ENCODE data around the gene TCEAL9.
"Not testable (repeated sequence)": the region's sequence is repeated elsewhere in the genome, so short reads cannot be mapped to it uniquely, and the experiment has no call there.

The TCEAL9 gene, protein sequence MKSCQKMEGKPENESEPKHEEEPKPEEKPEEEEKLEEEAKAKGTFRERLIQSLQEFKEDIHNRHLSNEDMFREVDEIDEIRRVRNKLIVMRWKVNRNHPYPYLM

DNA sequence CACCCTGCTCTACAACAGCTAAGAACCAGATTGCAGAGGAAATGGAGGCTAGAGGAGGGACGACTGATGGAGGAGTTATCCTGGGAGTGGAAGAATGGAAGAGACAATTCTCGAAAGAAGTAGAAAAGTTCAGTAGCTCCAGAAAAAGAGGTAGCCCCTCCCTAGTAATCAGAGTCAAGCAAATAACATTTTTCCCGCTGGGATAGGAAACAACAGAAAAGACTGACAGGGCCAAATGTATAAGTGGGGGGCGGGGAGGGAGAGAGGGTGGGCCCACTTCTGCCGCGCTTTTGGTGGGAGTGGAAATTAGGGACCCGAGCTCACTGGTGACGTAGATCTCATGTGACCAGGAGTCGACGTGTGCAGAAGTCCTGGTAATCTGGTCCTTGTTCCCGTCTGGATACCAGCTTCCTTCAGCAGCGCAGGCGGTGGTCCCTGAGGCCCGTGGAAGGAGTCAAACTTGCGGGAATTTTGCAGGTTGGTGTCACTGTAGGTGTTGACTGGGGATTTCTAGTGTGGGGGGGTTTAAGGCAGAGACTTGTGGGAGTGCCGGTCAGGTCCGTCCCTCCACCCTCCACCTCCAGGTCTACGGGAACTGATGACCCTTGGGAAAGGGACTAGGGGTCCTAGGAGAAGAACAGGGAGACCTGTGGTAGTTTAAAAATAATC lies at the start of gene TCEAL9:
Gene TCEAL9, plus strand, starts transcription at position 377 of the 669 bp plus-strand sequence. CDS start 1,179 bp downstream, outside the sequence.
- DNase-seq (ENCODE audit: low read depth in 1 of 2, low spot score in 1 of 2) = no peak

DNA sequence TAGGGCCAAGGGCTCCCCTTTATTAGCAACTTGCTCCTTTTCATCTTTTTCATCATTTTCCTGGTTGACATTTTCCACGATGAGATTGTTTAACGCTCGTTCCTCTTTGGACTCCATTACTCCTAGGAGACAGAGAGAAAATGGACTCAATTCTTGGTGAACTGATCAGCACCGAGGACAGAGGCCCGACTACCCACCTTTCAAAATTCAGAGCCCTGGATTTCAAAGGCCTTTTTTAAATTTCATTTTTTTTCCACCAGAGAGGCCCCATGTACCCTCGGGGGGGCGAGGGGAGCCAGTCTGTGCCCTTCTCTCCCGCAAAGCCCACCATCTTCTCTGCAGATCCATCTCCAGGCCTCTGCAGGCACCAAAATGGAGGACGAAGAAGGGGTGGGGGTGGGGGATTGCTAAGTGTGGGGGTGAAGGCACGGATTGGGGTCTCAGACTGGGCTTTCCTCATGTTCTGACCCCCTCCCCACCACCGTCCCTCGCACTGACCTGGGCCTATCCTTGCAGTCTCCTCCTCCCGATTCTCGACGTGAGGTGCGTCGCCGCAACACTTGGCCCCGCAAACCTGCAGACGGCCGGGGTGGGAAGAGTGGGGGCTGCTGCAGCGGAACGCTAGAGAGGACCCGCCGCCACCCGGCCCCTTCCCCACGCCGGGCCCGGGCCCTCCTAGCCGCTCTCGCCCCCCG lies 46.3 kb upstream of the TCEAL9 start:
- DNase-seq (ENCODE audit: low read depth in 1 of 2, low spot score in 1 of 2) = no peak

DNA sequence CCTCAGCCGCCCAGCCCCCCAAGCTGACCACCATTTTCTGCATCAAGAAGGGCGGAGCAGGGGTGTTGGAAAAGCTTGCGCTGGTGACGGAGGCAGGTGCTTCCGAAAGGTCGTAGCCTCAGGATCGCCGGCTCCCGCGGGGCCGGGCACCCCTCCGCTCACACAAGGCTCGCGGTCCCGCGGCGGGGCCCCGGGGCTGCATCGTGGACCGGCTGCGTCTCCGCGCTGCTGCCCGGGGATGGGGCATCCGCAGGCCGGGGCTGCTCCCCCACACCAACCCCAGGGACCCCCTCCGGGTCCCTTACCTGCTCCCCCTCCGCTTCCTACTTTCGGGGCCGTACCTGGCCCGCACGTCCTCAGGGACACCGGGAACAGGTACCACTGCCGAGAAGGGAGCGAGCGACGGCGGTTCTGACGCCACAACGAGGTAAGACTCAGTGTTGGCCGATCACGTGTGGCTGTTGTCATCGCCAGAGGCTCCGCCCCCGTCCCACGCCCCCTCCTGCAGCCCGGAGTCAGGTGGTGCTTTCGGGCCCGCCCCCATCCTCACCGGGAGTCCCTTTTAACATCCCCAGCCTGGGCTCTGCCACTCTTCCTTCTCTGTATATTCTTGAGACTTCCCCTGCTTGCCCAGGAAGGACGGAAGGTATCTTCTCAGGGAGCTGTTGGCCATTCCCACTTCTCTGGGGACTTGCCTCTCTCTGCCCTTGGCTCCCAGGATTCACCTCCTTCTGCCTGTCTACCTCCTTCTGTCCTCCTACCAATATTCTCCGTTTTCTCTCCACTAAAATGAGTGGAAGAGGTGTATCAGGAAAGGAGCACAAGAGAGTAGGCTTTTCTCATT lies 45.5 kb upstream of the TCEAL9 start, which contains the start of gene BEX2:
Gene BEX2, minus strand, starts transcription at position 436 of the 844 bp plus-strand sequence. CDS start 1,014 bp downstream, outside the sequence.
- DNase-seq (ENCODE audit: low read depth in 1 of 2, low spot score in 1 of 2) = peak; percentile 64 to 69

DNA sequence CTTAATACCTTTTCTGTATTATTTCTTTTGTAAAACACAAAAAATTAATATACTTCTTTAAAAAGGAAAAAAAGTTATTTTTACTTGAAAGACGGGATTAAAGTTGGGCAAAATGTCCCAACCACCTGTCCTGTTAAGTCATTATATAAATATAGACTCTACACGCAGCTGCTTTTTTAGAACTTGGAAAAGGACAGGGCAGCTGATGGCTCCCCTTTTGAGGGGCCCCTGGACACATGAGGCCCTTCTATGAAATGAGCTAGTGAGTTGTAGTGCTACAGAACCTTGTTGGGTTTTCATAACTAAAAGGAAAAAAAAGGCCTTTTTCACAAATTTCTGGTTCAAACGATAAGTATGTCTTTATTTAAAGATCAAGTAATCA lies 44.9 kb upstream of the TCEAL9 start:
- DNase-seq (ENCODE audit: low read depth in 1 of 2, low spot score in 1 of 2) = no peak

GRCh38 chrX:103329991-103330390 lies 26.3 kb upstream of the TCEAL9 start, which contains the start of gene TCEAL7:
Gene TCEAL7, plus strand, starts transcription at chrX:103330239. Its CDS starts 1,165 bp downstream, at chrX:103331404.
- DNase-seq (ENCODE audit: low read depth in 1 of 2, low spot score in 1 of 2) = no peak

DNA sequence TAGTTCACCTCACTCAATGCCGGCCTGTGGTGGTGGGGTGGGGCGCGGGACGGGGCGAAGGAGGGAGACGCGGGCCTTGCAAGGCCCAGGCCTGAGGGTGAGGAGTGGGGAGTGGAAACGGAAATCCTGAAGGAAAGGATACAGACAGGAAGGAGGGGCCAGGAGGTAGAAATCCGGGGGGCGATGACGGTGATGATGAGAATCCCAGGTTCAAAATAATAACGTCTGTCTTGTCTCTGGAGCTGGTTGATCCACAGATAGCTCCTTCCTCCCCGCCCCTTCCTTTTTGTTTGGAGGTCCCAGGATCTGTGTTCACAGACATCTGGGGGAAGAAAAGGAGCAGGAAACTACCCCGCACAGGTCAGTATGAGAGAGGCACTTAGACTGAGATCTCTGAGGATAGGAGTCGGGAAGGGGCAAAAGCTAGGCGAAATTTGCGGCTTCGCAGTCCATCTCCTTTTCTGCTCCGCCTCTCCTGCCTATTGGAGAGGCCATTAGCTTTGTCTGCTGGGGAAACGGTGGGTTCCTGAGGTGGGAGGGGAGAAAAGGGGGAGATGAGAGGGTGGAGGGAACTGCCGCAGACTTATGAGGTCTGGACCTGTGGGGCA lies 25.5 kb upstream of the TCEAL9 start:
- no peak for DNase-seq (ENCODE audit: low read depth in 1 of 2, low spot score in 1 of 2)

DNA sequence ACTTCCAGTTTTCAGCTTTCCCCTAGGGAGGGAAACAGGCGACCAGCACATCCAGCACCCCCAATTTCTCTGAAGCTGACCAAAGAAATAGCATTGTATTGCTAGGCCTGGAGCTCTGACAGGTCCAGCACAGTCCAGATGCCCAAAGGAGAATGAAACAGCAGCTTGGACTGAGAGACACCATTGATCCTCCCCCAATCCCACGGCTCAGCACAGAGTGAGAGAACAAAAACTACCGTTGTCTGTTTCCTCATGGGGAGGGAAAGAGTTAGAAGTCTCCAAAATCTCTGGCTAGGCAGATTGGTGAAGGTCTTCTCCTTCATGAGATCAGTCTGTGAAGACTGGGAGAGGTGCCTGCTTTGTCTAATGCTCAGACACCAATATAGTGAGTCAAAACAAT lies 17.6 kb upstream of the TCEAL9 start:
- no peak for DNase-seq (ENCODE audit: low read depth in 1 of 2, low spot score in 1 of 2)

DNA sequence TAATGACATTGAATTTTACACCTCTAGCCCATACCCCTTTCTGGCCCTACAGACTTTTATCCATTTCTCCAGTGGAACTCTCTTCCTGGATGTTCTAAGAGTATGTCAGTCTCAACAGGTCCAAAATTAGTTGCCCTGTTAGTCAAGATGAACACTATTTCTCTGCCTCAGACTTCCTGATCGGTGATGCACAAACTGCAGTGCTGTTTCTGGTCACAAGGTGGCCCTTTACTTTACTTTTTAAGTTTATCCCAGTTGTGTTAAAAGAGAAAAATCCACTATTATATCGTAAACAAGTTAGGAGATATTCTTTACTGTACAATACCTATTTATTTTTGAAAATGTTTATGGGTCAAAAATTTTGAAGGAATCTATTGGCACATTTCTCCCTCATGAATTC lies 13.2 kb upstream of the TCEAL9 start:
- no peak for DNase-seq (ENCODE audit: low read depth in 1 of 2, low spot score in 1 of 2)

- no peak for DNase-seq (ENCODE audit: low read depth in 1 of 2, low spot score in 1 of 2)
These were observed 11.7 kb upstream of the TCEAL9 start for GRCh38 chrX:103344606-103345005.

DNA sequence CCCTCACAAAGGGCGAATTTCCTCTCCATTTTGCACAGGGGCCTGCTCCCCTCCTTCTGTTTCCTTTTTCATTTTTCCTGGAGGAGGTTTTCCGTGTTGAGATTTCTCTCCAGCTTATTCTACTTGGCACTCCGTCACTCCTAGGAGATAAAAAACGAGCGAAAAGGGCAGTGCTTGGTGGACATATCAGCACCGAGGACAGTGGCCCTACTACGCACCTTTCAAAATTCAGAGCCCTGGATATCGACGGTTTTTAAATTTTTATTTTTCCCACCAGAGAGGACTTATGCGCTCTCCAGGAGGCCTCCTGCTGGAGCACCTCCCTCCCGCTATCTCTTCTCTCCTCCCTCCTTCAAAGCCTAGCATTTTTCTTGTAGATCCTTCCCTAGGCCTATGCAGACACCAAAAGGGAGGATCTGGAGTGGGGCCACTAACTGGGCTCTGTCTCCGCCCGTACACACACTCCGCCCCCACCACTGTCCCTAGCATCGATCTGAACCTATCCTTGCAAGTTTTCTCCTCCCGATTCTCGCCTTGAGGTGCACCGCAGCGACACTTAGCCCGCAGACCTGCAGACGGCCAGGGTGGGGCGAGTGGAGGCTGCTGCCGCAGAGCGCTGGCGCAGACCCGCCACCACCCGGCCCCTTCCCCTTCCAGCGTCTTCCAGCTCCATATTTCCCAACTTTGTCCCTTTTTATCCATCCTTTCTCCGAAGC lies 8.5 kb upstream of the TCEAL9 start:
- DNase-seq (ENCODE audit: low read depth in 1 of 2, low spot score in 1 of 2) = no peak

DNA sequence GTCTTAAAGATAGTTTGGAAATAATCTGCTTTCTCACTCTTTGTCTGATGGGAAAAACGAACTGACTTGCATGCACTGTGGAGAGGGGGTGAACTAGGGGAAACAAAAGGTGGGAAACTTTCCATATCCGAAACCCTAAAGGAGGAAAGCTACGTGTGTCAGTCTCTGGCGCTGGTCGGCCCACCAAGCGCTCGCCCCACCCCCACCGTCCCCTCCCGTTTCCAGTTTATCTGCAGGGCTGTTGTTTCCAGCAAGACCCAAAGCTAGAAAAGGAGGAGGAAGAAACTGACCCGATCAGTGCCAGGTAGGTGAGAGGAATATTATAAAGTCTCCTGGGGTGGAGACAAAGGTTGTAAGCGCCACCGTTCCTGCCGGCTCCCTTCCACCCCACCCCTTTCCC lies 552 bp downstream of the TCEAL9 start:
- no peak for DNase-seq (ENCODE audit: low read depth in 1 of 2, low spot score in 1 of 2)

- DNase-seq (ENCODE audit: low read depth in 1 of 2, low spot score in 1 of 2) = no peak
These were observed 1.6 kb downstream of the TCEAL9 start for GRCh38 chrX:103357871-103358270.

DNA sequence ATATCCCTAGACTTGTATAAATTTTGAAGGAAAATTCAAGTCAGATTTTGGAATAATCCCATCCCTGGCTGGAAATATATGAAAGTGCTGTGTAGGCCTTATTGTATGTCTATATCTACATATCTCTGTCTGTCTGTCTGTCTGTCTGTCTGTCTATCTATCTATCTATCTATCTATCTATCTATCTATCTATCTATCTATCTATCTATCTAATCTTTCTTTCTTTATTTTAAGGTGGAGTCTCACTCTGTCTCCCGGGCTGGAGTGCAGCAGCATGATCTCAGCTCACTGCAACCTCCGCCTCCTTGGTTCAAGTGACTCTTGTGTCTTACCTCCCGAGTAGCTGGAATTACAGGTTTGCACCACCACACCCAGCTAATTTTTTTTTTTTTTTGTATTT lies 3.3 kb downstream of the TCEAL9 start:
- not testable (repeated sequence) for DNase-seq (ENCODE audit: low read depth in 1 of 2, low spot score in 1 of 2)

DNA sequence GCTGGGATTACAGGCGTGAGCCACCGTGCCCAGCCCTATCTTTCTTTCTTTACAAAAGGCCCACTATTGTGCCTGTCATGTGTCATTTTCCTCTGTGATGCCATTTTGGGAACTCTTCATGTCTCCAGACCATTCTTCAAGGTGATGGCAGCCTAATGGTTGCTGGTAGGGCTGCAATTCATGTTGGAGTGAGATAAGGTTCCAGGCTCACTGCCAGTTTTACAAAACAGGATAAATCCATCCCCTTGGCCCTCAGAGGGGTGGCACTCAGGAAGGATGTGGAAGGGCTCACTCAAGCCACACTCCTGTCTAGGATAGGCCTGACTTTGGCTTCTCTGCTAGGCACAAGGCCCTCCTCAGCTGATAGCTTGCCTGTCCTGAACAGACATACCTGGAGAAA lies 3.8 kb downstream of the TCEAL9 start:
- DNase-seq (ENCODE audit: low read depth in 1 of 2, low spot score in 1 of 2) = no peak

DNA sequence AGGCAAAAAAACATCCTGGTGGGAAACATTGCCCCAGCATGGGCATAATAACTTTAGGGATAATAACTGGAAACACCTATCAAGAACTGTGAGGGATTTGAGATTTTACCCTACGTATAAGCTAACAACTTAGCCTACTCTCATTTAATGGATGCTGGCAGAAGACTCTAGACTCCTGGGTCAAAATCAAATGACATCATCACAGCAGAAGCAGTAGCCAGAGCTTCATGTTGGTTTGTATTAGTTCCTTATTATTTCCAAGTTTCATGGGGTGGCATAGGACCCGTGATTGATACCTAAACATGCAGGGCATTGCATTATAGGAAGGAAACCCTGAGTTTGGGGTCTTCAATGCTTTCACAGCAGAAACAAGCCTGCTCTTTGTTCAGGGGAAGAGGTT lies 4.6 kb downstream of the TCEAL9 start:
- DNase-seq (ENCODE audit: low read depth in 1 of 2, low spot score in 1 of 2) = no peak

- no peak for DNase-seq (ENCODE audit: low read depth in 1 of 2, low spot score in 1 of 2)
These were observed 5.5 kb downstream of the TCEAL9 start for GRCh38 chrX:103361798-103362197.

- no peak for DNase-seq (ENCODE audit: low read depth in 1 of 2, low spot score in 1 of 2)
These were observed 6.2 kb downstream of the TCEAL9 start for GRCh38 chrX:103362474-103362873.

GRCh38 chrX:103363046-103363445 lies 6.7 kb downstream of the TCEAL9 start:
- DNase-seq (ENCODE audit: low read depth in 1 of 2, low spot score in 1 of 2) = no peak

GRCh38 chrX:103367502-103367901 lies 11.2 kb downstream of the TCEAL9 start:
- no peak for DNase-seq (ENCODE audit: low read depth in 1 of 2, low spot score in 1 of 2)

GRCh38 chrX:103369479-103369878 lies 13.2 kb downstream of the TCEAL9 start:
- no peak for DNase-seq (ENCODE audit: low read depth in 1 of 2, low spot score in 1 of 2)

Measured in activated T-helper 1 cell treated with anti-CD3 and anti-CD28 coated beads, Interleukin-2, amount 50 U/mL, for 16 hours (primary cell).